HL-60 (cell line): Measurements from ENCODE around the gene DPP4.

Source experiments
- DNase-seq, 2 experiments: peaks; one replicate each; pipeline ENCODE4 v3.0.0-alpha.2; 2010 to 2020; ENCODE audit warnings: low read depth in 1 of 2, low spot score in 1 of 2
- H3K27ac ChIP-seq: fragments of 250-450 bp; sonication (Bioruptor Pico); replicated peaks from 2 replicates; pipeline ENCODE4 v1.5.1; 2020; ENCODE audit warnings: mild to moderate bottlenecking, moderate library complexity
- H3K27me3 ChIP-seq: fragments of 250-450 bp; sonication (Bioruptor Pico); 2 replicates; pipeline ENCODE4 v1.5.1; 2021; ENCODE audit warnings: mild to moderate bottlenecking, moderate library complexity; ENCODE audit not compliant: insufficient read depth, poor library complexity, severe bottlenecking
- H3K4me3 ChIP-seq: replicated peaks from 2 replicates; pipeline ENCODE4 v1.5.1; 2011; ENCODE audit warnings: mild to moderate bottlenecking, control low read depth, low read length; ENCODE audit not compliant: insufficient read depth
- GABPA ChIP-seq: IDR thresholded peaks from 2 replicates; pipeline ENCODE4 v1.6.1; 2012; ENCODE audit warnings: low read depth
- POLR2AphosphoS5 ChIP-seq: IDR thresholded peaks from 2 replicates; pipeline ENCODE4 v1.6.1; 2012; ENCODE audit warnings: low read depth
- SPI1 ChIP-seq: IDR thresholded peaks from 2 replicates; pipeline ENCODE4 v1.6.1; 2012; ENCODE audit warnings: low read depth, mild to moderate bottlenecking, borderline replicate concordance
- TF ChIP-seq, protein P1 (sequence below): IDR thresholded peaks from one replicate; pipeline ENCODE4 v1.5.1; 2011; ENCODE audit warnings: low read length, control low read depth, inconsistent platforms; ENCODE audit not compliant: insufficient read depth
- TF ChIP-seq, protein P2 (sequence below): IDR thresholded peaks from 2 replicates; pipeline ENCODE4 v1.6.1; 2012; ENCODE audit warnings: low read depth; ENCODE audit not compliant: insufficient replicate concordance

DPP4 gene

DNA sequence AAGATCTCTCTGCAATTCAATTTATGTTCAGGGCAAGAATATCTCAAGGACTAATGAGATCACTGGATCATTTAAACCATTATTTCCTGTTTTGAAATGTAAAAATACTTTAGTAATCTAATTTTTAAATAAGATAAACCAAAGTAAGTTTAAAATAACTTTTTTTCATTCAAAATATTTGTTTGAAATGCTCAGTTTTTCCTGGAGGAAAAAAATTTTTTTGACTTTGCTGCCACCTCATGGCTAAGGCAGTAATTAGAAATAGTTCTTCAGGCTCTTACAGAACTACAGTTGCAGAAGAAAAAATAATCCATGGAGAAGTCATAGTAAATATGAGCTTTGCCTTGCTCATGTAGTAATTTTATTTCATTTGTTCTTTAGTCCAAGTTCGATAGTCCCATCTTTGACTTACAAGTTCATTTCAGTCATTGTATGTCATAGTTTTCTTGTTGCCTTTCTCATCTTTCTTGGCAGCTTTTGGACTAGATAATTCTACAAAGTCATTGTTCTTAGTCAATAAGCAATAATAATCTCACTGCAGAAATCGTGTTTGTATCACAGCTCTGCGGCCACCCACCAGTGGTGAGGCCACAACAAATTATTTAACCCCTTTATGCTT, 127.4 kb downstream of the DPP4 start:
- H3K27ac ChIP-seq = no peak overlapping the region
- peaks cover 2% of the 10 kb centered on the region for H3K27me3 ChIP-seq
- DNase-seq = no peak
- H3K4me3 ChIP-seq = no peak overlapping the region
- TF ChIP-seq GABPA (no peak), POLR2AphosphoS5 (no peak), SPI1 (no peak)
- TF ChIP-seq, protein P1, sequence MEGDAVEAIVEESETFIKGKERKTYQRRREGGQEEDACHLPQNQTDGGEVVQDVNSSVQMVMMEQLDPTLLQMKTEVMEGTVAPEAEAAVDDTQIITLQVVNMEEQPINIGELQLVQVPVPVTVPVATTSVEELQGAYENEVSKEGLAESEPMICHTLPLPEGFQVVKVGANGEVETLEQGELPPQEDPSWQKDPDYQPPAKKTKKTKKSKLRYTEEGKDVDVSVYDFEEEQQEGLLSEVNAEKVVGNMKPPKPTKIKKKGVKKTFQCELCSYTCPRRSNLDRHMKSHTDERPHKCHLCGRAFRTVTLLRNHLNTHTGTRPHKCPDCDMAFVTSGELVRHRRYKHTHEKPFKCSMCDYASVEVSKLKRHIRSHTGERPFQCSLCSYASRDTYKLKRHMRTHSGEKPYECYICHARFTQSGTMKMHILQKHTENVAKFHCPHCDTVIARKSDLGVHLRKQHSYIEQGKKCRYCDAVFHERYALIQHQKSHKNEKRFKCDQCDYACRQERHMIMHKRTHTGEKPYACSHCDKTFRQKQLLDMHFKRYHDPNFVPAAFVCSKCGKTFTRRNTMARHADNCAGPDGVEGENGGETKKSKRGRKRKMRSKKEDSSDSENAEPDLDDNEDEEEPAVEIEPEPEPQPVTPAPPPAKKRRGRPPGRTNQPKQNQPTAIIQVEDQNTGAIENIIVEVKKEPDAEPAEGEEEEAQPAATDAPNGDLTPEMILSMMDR = no peak
- TF ChIP-seq, protein P2, sequence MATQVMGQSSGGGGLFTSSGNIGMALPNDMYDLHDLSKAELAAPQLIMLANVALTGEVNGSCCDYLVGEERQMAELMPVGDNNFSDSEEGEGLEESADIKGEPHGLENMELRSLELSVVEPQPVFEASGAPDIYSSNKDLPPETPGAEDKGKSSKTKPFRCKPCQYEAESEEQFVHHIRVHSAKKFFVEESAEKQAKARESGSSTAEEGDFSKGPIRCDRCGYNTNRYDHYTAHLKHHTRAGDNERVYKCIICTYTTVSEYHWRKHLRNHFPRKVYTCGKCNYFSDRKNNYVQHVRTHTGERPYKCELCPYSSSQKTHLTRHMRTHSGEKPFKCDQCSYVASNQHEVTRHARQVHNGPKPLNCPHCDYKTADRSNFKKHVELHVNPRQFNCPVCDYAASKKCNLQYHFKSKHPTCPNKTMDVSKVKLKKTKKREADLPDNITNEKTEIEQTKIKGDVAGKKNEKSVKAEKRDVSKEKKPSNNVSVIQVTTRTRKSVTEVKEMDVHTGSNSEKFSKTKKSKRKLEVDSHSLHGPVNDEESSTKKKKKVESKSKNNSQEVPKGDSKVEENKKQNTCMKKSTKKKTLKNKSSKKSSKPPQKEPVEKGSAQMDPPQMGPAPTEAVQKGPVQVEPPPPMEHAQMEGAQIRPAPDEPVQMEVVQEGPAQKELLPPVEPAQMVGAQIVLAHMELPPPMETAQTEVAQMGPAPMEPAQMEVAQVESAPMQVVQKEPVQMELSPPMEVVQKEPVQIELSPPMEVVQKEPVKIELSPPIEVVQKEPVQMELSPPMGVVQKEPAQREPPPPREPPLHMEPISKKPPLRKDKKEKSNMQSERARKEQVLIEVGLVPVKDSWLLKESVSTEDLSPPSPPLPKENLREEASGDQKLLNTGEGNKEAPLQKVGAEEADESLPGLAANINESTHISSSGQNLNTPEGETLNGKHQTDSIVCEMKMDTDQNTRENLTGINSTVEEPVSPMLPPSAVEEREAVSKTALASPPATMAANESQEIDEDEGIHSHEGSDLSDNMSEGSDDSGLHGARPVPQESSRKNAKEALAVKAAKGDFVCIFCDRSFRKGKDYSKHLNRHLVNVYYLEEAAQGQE = no peak

DNA sequence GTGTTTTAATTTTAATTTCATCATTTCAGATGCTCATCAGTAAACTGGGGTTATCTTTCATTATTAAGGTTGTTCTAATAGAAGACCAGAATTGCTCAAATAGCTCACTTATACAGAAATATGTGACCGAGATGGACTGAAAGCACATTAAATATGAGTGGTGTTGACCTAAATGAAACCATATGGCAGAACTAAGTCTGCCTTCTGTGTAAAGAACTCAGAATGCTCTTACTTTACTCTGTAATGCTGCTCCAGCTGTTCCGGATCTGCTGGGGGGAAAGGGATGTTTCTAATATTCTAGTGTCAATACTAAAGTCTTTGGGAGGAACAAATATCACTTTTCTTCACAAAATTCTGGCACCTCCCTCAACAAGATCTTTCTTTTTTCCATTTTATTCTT, 131.0 kb downstream of the DPP4 start:
- no peak for DNase-seq
- Histone ChIP-seq H3K27me3 (peaks cover 2% of the 10 kb centered on the region), H3K27ac (no peak overlapping the region), H3K4me3 (no peak overlapping the region)
- no peak for TF ChIP-seq POLR2AphosphoS5
- no peak for TF ChIP-seq SPI1
- TF ChIP-seq, protein P2 = no peak
- no peak for TF ChIP-seq GABPA
- TF ChIP-seq, protein P1 = no peak
